Measurements from ENCODE around the gene CCDC34.

Gene CCDC34, protein sequence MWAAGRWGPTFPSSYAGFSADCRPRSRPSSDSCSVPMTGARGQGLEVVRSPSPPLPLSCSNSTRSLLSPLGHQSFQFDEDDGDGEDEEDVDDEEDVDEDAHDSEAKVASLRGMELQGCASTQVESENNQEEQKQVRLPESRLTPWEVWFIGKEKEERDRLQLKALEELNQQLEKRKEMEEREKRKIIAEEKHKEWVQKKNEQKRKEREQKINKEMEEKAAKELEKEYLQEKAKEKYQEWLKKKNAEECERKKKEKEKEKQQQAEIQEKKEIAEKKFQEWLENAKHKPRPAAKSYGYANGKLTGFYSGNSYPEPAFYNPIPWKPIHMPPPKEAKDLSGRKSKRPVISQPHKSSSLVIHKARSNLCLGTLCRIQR

DNA sequence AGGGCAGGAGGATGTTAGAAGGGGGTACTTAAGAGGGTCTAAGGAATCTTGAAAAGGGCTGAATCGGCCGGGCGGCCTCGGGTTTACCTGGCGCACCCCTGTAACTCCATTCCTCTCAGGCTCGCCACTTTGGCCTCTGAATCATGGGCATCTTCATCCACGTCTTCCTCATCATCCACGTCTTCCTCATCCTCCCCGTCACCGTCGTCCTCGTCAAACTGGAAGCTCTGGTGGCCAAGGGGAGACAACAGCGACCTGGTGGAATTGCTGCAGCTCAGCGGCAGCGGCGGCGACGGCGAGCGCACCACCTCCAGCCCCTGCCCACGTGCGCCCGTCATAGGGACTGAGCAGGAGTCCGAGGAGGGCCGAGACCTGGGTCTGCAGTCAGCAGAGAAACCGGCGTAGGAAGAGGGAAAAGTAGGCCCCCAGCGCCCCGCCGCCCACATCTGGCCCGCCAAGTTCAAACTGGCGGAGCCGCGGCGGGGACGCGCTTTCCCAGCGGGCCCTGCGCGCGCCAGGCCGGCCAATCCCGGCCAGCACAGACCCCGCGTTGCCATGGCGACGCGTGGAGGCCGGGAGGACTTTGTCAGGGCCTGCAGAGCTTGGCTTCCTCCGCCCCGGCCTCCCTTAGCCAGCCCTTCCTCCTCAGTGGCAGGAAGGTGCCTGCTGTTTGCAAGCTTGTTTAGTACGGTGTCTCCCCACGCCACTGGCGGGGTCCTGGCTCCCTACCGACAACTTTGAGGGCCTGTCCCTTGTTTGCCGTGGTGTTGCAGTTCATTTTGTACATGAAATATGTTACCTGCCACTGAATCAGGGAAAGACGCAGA is at the start of gene CCDC34:
Gene CCDC34 (minus strand): TSS at position 467 of the 827 bp plus-strand sequence. CDS start 21 bp downstream, at position 446.
- DNase-seq = peak in 55 of 56 donors; percentile 8 to 86 (median 66)

DNA sequence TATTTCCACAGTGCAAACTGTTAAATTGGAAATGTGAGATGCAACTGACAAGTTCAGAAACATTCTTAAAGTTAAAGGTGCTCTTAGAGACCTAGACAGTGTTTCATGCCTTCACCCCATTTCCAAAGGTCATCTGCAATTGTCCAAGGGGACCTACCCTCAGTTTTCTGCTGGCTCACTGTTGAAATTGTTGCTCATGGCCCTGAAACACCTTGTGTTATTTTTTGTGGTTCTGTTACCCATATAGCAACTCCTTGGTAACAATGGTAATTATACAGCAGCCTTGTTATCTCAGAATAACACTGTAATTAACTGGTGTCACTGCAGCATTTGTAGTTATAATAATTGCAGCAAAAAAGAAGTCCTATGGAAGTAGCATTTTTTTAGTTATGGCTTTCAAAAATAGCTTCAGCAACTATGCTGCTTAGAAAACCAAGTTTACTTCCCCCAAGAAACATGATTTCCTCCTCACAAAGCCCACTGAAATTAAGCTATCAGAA is 49.2 kb upstream of the CCDC34 start:
- no peak for DNase-seq

GRCh38 chr11:27411328-27411727 is 48.3 kb upstream of the CCDC34 start:
- no peak for DNase-seq

DNA sequence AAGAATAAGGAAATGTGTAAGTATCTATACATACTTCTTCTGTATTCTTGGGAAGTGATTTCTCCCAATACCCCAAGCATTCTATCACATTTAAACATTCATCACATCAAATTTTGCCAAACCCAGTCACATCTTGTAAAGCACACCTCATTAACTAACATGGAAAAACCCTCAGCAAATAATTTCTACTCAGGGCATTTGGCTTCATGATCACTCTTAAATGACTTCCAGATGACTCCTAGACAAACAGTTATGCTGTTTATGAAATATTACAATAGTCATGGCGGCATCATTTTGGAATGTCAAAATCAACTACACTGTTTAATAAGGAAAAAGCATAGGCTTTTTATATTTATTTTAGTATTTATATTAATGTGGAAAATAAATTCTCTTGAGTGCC is 47.3 kb upstream of the CCDC34 start:
- DNase-seq = no peak

GRCh38 chr11:27409742-27410141 is 46.7 kb upstream of the CCDC34 start:
- DNase-seq = no peak

- DNase-seq = no peak
Observed at GRCh38 chr11:27409049-27409448, 46.0 kb upstream of the CCDC34 start.

- no peak for DNase-seq
Observed at GRCh38 chr11:27408246-27408800, 45.3 kb upstream of the CCDC34 start.

- no peak for DNase-seq
Observed at GRCh38 chr11:27406498-27407354, 43.7 kb upstream of the CCDC34 start.

DNA sequence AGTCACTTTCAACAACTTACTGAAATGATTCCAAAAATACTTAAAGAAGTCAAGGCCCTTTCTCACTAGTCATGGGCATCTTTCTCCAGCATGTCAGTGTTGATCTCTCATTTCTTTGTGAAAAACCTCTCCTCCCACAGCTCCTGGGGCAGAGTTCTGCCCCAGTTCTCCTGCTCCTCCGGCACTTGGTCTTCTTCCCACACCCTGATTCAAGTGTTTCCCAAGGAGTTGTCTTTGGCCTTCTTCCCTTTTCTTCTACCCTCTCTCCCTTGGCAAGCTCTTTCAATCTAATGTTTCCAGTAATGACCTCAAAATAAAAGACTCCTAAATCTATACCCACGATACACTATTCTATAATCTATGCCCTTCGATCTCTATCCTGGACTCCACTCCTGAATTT is 42.1 kb upstream of the CCDC34 start:
- DNase-seq = peak in 1 of 56 donors; percentile 6

- no peak for DNase-seq
Observed at GRCh38 chr11:27404427-27404826, 41.4 kb upstream of the CCDC34 start.

DNA sequence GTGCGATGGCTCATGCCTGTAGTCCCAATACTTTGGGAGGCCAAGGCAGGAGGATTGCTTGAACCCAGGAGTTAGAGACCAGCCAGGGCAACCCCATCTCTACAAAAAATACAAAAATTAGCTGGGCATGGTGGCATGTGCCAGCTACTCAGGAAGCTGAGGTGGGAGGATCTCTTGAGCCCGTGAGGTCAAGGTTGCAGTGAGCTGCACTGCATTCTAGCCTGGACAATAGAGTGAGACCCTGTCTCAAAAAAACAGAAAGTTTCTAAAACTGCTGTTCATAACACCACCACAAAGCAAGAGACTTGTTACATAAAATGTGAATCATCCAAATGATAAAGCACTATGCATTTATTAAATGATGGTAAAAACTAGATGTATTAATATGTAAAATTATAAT is 40.2 kb upstream of the CCDC34 start:
- no peak for DNase-seq

DNA sequence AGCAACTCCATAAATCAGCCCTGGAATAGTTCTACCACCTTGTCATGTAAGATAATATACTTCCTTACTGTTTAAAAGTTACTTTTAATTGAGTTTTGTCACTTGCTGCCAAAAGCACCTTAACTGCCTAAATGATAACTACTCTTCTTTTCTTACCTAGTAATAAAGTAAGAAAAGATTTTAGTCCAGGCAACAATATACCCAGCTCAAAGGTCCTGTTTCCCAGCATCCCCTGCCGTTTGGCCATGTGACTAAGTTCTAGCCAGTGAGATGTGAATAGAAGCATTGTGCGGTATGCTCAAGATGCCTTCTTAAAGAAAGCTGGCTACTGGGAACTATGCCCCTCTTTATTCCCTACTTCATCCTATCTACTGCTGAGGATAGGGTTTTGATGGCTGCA is 39.4 kb upstream of the CCDC34 start:
- DNase-seq = no peak

DNA sequence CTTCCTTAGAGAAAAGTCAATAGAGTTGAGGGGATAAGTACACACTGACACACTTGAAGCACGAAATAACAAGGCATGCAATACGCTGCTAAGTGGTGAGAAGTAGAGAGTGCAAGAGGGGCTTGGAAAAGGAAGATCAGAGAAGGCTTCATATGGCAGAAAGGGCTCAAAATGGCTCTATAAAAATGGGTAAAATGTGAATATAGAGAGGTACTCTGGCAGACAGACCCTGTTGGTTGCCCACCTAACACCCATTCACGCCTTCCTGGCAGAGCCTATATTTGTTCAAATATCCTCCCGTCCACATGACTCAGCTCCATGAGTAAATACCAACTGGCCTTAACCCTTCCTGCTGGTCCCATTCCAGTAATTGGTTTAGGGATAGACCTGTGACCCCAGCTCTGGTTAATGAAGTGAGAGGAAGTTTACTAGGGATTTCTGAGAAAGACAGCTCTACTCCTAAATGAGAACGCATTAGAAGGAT is 38.9 kb upstream of the CCDC34 start:
- DNase-seq = no peak

- DNase-seq = no peak
Observed at GRCh38 chr11:27401280-27401832, 38.3 kb upstream of the CCDC34 start.

GRCh38 chr11:27398400-27398770 is 35.4 kb upstream of the CCDC34 start:
- no peak for DNase-seq

GRCh38 chr11:27397624-27398399 is 34.8 kb upstream of the CCDC34 start:
- DNase-seq = no peak

GRCh38 chr11:27396259-27396839 is 33.3 kb upstream of the CCDC34 start:
- no peak for DNase-seq

GRCh38 chr11:27395556-27396258 is 32.7 kb upstream of the CCDC34 start:
- no peak for DNase-seq

- DNase-seq = no peak
Observed at GRCh38 chr11:27394781-27395228, 31.8 kb upstream of the CCDC34 start.

Data from amygdala (tissue), 56 donors.